Measurements from ENCODE around the gene PLCD1. TPM values are rescaled to one million over a fixed set of nuclear protein-coding genes. Genes with fewer than 3 reads are reported as not detected.

The PLCD1 gene
- total RNA-seq, 1 donor = 23.2 TPM

DNA sequence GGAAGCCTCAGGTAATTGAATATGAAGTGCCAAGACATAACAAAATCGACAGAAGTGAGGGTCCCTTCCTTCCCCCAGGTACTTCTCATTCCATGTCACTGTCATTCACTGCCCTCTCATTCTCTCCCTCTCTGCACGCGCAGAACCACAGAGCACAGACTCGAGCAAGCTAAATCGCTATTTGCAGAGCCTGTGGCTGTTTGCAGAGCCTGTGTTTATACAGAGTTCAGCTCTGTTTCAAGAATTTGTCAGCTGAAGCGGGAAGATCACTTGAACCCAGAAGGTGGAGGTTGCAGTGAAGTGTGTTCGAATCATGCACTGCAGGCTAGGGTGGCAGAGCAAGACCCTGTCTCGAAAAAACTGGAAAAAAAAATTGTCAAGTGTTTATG lies 36.4 kb downstream of the PLCD1 start:
- no peak overlapping the region for H2AFZ ChIP-seq (ENCODE audit: low read length)
- H3K27me3 ChIP-seq (ENCODE audit: insufficient read depth, low read length) = no peaks in the 10 kb centered on the region
- no peaks in the 10 kb centered on the region for H4K20me1 ChIP-seq (ENCODE audit: insufficient read depth, low read length)
- no peaks in the 10 kb centered on the region for H3K79me2 ChIP-seq (ENCODE audit: insufficient read depth, low read length)
- no peaks in the 10 kb centered on the region for H3K9me3 ChIP-seq (ENCODE audit: low read depth, low read length)
- peaks cover 4% of the 10 kb centered on the region for H3K36me3 ChIP-seq (ENCODE audit: insufficient read depth, low read length)
- no peak overlapping the region for H3K4me3 ChIP-seq (ENCODE audit: insufficient read depth, low read length)
- no peak overlapping the region for H3K27ac ChIP-seq (ENCODE audit: low read depth, low read length)
- no peak for DNase-seq (ENCODE audit: insufficient read length, low spot score, missing footprints)
- peak overlapping the region; percentile 93 for H3K4me2 ChIP-seq (ENCODE audit: insufficient read depth, low read length)
- TF ChIP-seq, protein P1, sequence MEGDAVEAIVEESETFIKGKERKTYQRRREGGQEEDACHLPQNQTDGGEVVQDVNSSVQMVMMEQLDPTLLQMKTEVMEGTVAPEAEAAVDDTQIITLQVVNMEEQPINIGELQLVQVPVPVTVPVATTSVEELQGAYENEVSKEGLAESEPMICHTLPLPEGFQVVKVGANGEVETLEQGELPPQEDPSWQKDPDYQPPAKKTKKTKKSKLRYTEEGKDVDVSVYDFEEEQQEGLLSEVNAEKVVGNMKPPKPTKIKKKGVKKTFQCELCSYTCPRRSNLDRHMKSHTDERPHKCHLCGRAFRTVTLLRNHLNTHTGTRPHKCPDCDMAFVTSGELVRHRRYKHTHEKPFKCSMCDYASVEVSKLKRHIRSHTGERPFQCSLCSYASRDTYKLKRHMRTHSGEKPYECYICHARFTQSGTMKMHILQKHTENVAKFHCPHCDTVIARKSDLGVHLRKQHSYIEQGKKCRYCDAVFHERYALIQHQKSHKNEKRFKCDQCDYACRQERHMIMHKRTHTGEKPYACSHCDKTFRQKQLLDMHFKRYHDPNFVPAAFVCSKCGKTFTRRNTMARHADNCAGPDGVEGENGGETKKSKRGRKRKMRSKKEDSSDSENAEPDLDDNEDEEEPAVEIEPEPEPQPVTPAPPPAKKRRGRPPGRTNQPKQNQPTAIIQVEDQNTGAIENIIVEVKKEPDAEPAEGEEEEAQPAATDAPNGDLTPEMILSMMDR (IDR thresholded peaks at IDR 0.05; ENCODE audit: extremely low read depth, low read depth, low read length) = no peak
- H3K4me1 ChIP-seq (ENCODE audit: insufficient read depth, low read length) = peaks cover 13% of the 10 kb centered on the region

DNA sequence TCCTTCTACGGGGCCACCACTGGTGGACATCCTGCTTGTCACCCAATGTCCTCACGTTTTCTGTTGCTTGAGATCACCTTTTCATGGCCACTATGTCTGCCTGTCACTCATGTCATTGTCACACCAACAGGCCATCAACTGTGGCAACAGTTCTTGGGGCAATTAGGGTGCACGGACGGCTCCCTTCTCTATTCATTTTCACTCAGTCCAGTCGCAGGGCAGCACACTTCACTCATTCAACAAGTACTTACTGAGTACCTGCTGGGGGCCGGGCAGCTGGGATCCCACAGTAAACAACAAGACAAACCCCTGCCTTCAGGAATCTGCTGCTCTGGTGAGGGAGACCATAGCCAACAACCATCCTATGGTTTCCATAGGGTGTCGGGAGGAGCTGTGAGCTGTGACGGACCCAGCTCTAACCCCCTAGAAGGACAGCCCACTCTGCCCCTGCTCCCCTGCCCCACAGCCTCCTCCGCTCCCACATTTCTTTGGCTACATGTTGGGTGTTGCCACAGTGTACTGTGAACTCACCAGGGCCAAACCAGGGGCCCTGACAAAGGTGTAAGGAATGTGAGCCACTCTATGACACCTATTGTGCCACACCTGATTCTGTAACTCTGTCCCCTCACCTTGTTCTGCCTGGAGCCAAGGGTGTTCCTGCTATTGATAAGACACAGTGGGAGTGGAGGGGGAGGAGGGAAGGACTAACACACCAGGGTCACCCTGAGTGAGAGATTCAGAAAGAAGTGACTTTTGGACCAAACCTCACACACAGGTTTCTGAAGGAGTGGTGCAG lies 37.0 kb downstream of the PLCD1 start:
- Histone ChIP-seq H3K4me3 (ENCODE audit: insufficient read depth, low read length) (no peak overlapping the region), H3K27me3 (ENCODE audit: insufficient read depth, low read length) (no peaks in the 10 kb centered on the region), H3K9me3 (ENCODE audit: low read depth, low read length) (no peaks in the 10 kb centered on the region), H3K4me2 (ENCODE audit: insufficient read depth, low read length) (no peak overlapping the region), H3K27ac (ENCODE audit: low read depth, low read length) (no peak overlapping the region), H3K4me1 (ENCODE audit: insufficient read depth, low read length) (peaks cover 13% of the 10 kb centered on the region), H4K20me1 (ENCODE audit: insufficient read depth, low read length) (no peaks in the 10 kb centered on the region), H2AFZ (ENCODE audit: low read length) (no peak overlapping the region), H3K36me3 (ENCODE audit: insufficient read depth, low read length) (peaks cover 4% of the 10 kb centered on the region), H3K79me2 (ENCODE audit: insufficient read depth, low read length) (no peaks in the 10 kb centered on the region)
- TF ChIP-seq, protein P1 (IDR thresholded peaks at IDR 0.05; ENCODE audit: extremely low read depth, low read depth, low read length) = no peak
- DNase-seq (ENCODE audit: insufficient read length, low spot score, missing footprints) = peak; percentile 32

DNA sequence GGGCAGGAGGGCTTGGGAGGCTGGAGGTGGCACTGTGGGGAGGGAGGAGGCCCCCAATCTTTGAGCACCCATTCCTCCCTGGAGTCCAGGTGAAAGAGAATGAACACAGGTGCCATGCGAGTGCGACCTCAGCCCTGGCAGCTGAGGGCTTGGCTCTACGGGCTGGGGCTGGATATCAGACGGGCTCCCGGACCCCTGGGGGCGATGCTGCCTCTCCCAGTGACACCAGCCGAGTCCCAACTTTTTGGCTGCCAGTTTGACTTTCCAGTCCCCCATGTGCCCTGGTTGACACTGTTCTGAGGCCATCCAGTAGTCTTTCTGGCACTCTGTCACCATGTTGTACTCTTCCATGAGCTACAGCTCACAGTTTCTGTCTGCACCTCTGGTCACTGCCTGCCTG lies 37.6 kb downstream of the PLCD1 start:
- H3K27ac ChIP-seq (ENCODE audit: low read depth, low read length) = no peak overlapping the region
- H4K20me1 ChIP-seq (ENCODE audit: insufficient read depth, low read length) = no peaks in the 10 kb centered on the region
- no peak overlapping the region for H3K4me2 ChIP-seq (ENCODE audit: insufficient read depth, low read length)
- H3K4me1 ChIP-seq (ENCODE audit: insufficient read depth, low read length) = peaks cover 13% of the 10 kb centered on the region
- DNase-seq (ENCODE audit: insufficient read length, low spot score, missing footprints) = peak; percentile 53
- TF ChIP-seq, protein P1 (IDR thresholded peaks at IDR 0.05; ENCODE audit: extremely low read depth, low read depth, low read length) = no peak
- H2AFZ ChIP-seq (ENCODE audit: low read length) = no peak overlapping the region
- H3K27me3 ChIP-seq (ENCODE audit: insufficient read depth, low read length) = no peaks in the 10 kb centered on the region
- no peaks in the 10 kb centered on the region for H3K9me3 ChIP-seq (ENCODE audit: low read depth, low read length)
- H3K4me3 ChIP-seq (ENCODE audit: insufficient read depth, low read length) = no peak overlapping the region
- H3K79me2 ChIP-seq (ENCODE audit: insufficient read depth, low read length) = no peaks in the 10 kb centered on the region
- peaks cover 4% of the 10 kb centered on the region for H3K36me3 ChIP-seq (ENCODE audit: insufficient read depth, low read length)

DNA sequence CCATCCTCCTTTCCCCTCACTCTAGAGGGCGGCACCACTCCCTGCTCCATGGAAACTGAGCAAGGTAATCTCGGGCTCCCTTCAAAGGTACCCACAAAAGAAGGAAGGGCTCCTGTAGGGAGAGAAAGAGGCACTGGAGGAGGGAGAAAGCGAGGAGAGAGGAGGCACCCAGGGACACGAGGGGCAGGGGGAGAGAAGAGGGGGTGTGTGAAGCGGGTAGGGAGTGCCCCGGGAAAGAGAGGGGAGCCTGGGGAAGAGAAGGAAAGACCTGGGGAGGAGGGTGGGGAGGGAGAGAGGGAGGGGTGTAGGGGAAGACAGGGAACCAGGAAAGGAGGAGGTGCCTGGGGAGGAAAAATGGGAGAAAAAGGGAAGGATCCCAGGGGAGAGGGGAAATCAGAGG lies 38.3 kb downstream of the PLCD1 start:
- TF ChIP-seq, protein P1 (IDR thresholded peaks at IDR 0.05; ENCODE audit: extremely low read depth, low read depth, low read length) = no peak
- Histone ChIP-seq H3K27ac (ENCODE audit: low read depth, low read length) (no peak overlapping the region), H3K4me3 (ENCODE audit: insufficient read depth, low read length) (no peak overlapping the region), H3K9me3 (ENCODE audit: low read depth, low read length) (no peaks in the 10 kb centered on the region), H3K27me3 (ENCODE audit: insufficient read depth, low read length) (no peaks in the 10 kb centered on the region), H2AFZ (ENCODE audit: low read length) (no peak overlapping the region), H3K79me2 (ENCODE audit: insufficient read depth, low read length) (no peaks in the 10 kb centered on the region), H3K4me1 (ENCODE audit: insufficient read depth, low read length) (peaks cover 13% of the 10 kb centered on the region), H4K20me1 (ENCODE audit: insufficient read depth, low read length) (no peaks in the 10 kb centered on the region), H3K4me2 (ENCODE audit: insufficient read depth, low read length) (no peak overlapping the region), H3K36me3 (ENCODE audit: insufficient read depth, low read length) (peaks cover 3% of the 10 kb centered on the region)
- peak; percentile 35 for DNase-seq (ENCODE audit: insufficient read length, low spot score, missing footprints)
